HG03095 (cell line): Measurements from ENCODE around the gene ZFYVE21.

ENCODE experiments used
- ATAC-seq: cut with Tn5 transposase; IDR thresholded peaks from one replicate; pipeline ENCODE4 v1.9.1; 2021; ENCODE audit warnings: moderate library complexity; ENCODE audit not compliant: unreplicated experiment

ZFYVE21 gene

GRCh38 chr14:103721334-103722120 is 5.9 kb downstream of the ZFYVE21 start:
- no peak for ATAC-seq

GRCh38 chr14:103723748-103724081 is 8.1 kb downstream of the ZFYVE21 start:
- ATAC-seq = no peak

- ATAC-seq = no peak
Observed at GRCh38 chr14:103724116-103724515, 8.5 kb downstream of the ZFYVE21 start.

GRCh38 chr14:103725001-103725682 is 9.5 kb downstream of the ZFYVE21 start:
- no peak for ATAC-seq

- no peak for ATAC-seq
Observed at GRCh38 chr14:103725739-103726395, 10.3 kb downstream of the ZFYVE21 start.

GRCh38 chr14:103726474-103726873 is 10.9 kb downstream of the ZFYVE21 start:
- no peak for ATAC-seq

GRCh38 chr14:103727313-103727980 is 11.8 kb downstream of the ZFYVE21 start:
- ATAC-seq = no peak

GRCh38 chr14:103728141-103728540 is 12.5 kb downstream of the ZFYVE21 start:
- no peak for ATAC-seq

GRCh38 chr14:103728721-103729120 is 13.1 kb downstream of the ZFYVE21 start:
- ATAC-seq = no peak

- ATAC-seq = no peak
Observed at GRCh38 chr14:103729496-103730448, 14.2 kb downstream of the ZFYVE21 start.

- ATAC-seq = no peak
Observed at GRCh38 chr14:103730490-103731035, 15.0 kb downstream of the ZFYVE21 start.

- no peak for ATAC-seq
Observed at GRCh38 chr14:103731481-103731880, 15.9 kb downstream of the ZFYVE21 start.

GRCh38 chr14:103731916-103732867 is 16.6 kb downstream of the ZFYVE21 start:
- no peak for ATAC-seq

GRCh38 chr14:103732868-103733620 is 17.4 kb downstream of the ZFYVE21 start:
- no peak for ATAC-seq

- ATAC-seq = no peak
Observed at GRCh38 chr14:103733651-103734050, 18.0 kb downstream of the ZFYVE21 start.

GRCh38 chr14:103734081-103734888 is 18.7 kb downstream of the ZFYVE21 start:
- no peak for ATAC-seq

GRCh38 chr14:103735022-103735421 is 19.4 kb downstream of the ZFYVE21 start:
- no peak for ATAC-seq
